GM19043 (cell line): ENCODE data around the gene GREM1.

Source experiments
- ATAC-seq: cut with Tn5 transposase; IDR thresholded peaks from one replicate; pipeline ENCODE4 v1.9.1; 2021; ENCODE audit warnings: low read depth; ENCODE audit not compliant: unreplicated experiment

Gene GREM1

GRCh38 chr15:32775103-32775502, 57.3 kb downstream of the GREM1 start:
- ATAC-seq: no peak

- no peak for ATAC-seq
These were observed 60.8 kb downstream of the GREM1 start for GRCh38 chr15:32778391-32779176.

GRCh38 chr15:32781781-32782180, 64.0 kb downstream of the GREM1 start:
- no peak for ATAC-seq

GRCh38 chr15:32784581-32784980, 66.8 kb downstream of the GREM1 start:
- no peak for ATAC-seq

GRCh38 chr15:32786906-32787305, 69.1 kb downstream of the GREM1 start:
- no peak for ATAC-seq

- ATAC-seq: no peak
These were observed 70.1 kb downstream of the GREM1 start for GRCh38 chr15:32787949-32788348.

DNA sequence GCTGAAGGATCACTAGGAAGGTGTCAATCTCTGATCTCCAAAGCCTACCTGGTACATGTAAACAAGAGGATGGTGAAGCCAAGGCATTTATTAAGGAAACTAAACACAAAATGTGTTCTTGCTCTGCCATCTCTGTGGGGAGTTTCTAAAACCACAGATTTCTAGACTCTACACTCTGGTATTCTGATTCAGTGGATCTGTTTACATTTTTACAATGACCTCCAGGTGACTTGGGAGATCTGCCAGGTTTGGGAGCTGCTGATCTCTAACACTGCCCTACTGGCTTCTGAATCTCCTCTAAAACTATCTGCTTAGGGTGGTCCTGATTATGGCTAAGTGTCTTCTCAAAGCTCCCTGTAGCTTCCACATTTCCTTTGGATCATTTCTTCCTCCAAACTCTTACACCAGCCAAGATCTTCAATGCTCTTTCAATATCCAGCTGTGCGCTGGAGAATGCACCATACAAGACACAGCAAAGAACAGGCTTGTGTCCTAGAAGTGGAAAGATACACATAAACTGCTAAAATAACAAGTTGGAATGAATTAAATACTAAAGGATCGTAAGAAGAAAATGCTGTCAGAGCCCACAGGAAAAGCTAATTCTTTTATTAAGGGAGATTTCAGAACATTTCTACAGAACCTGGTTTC, 72.7 kb downstream of the GREM1 start:
- no peak for ATAC-seq

GRCh38 chr15:32792436-32792835, 74.6 kb downstream of the GREM1 start:
- no peak for ATAC-seq
